GM12878 (cell line): Measurements from ENCODE around the gene VIPR1.

ENCODE experiments used
- NR2C2 ChIP-seq: IDR thresholded peaks from 2 replicates; pipeline ENCODE4 v1.6.1; 2011; ENCODE audit warnings: borderline replicate concordance, low read depth; ENCODE audit not compliant: control insufficient read depth, insufficient read length
- RCOR1 ChIP-seq: conservative IDR thresholded peaks from 2 replicates; pipeline ENCODE4 v1.6.1; 2012; ENCODE audit warnings: low read depth, low read length, improper control_type of control experiment
- TAF1 ChIP-seq: IDR thresholded peaks from 2 replicates; pipeline ENCODE4 v1.6.1; 2011; ENCODE audit warnings: mild to moderate bottlenecking, low read depth, low read length, borderline replicate concordance
- TF ChIP-seq, protein P1 (sequence below), 3 experiments: IDR thresholded peaks in 2 of 3; conservative IDR thresholded peaks in 1 of 3; 2 replicates each; pipeline ENCODE4 v1.5.1; 2011; ENCODE audit warnings: low read depth in 3 of 3, low read length in 3 of 3, mild to moderate bottlenecking in 3 of 3, control low read depth in 2 of 3, moderate library complexity in 2 of 3, inconsistent platforms in 1 of 3, mixed read lengths in 1 of 3; ENCODE audit not compliant: control insufficient read depth in 2 of 3, insufficient read depth in 1 of 3; ENCODE audit errors: extremely low read depth in 1 of 3

DNA sequence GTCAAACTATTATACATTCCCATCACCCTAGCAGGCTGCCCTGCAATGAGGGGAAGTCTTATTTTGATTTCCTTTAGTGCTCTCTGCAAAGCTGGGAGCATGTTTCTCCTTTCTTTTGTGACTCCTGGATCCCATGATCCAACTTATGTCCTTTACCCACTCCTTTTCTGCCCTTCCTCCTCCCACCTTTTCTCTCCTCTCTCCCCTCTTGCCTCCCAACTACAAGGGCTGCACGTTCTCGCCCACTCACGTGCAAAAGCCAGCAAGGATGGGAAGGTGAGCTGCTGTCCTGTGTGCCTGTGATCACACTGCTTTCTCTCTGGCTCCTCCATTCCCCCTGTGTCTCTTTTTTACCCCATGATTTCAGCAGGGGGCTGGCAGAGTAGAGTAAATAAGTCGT is 6.1 kb downstream of the VIPR1 start:
- TF ChIP-seq, protein P1, sequence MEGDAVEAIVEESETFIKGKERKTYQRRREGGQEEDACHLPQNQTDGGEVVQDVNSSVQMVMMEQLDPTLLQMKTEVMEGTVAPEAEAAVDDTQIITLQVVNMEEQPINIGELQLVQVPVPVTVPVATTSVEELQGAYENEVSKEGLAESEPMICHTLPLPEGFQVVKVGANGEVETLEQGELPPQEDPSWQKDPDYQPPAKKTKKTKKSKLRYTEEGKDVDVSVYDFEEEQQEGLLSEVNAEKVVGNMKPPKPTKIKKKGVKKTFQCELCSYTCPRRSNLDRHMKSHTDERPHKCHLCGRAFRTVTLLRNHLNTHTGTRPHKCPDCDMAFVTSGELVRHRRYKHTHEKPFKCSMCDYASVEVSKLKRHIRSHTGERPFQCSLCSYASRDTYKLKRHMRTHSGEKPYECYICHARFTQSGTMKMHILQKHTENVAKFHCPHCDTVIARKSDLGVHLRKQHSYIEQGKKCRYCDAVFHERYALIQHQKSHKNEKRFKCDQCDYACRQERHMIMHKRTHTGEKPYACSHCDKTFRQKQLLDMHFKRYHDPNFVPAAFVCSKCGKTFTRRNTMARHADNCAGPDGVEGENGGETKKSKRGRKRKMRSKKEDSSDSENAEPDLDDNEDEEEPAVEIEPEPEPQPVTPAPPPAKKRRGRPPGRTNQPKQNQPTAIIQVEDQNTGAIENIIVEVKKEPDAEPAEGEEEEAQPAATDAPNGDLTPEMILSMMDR (IDR thresholded peaks at IDR 0.05 in 2 of 3, conservative IDR thresholded peaks at IDR 0.05 in 1 of 3; ENCODE audit: control insufficient read depth in 2 of 3, extremely low read depth in 1 of 3, insufficient read depth in 1 of 3, low read depth in 3 of 3, low read length in 3 of 3): no peak
- TF ChIP-seq TAF1 (no peak), NR2C2 (no peak), RCOR1 (no peak)
